CD4-positive, alpha-beta T cell treated with Interleukin-10 for 1 hour (primary cell): ENCODE data around the gene ELOVL6.

ENCODE experiments used
- DNase-seq: peaks from one replicate; pipeline ENCODE4 v3.0.0-alpha.2; 2020

ELOVL6 gene

GRCh38 chr4:110020139-110020538 lies 178.3 kb downstream of the ELOVL6 start:
- DNase-seq = no peak

- no peak for DNase-seq
Measured at GRCh38 chr4:110019153-110019552, 179.3 kb downstream of the ELOVL6 start.

- no peak for DNase-seq
Measured at GRCh38 chr4:110014233-110014632, 184.2 kb downstream of the ELOVL6 start.

- DNase-seq = no peak
Measured at GRCh38 chr4:110012917-110013316, 185.5 kb downstream of the ELOVL6 start.

GRCh38 chr4:110010797-110011196 lies 187.6 kb downstream of the ELOVL6 start:
- DNase-seq = no peak

- no peak for DNase-seq
Measured at GRCh38 chr4:110009550-110009949, 188.9 kb downstream of the ELOVL6 start.

- DNase-seq = no peak
Measured at GRCh38 chr4:110008540-110008939, 189.9 kb downstream of the ELOVL6 start.

GRCh38 chr4:110007217-110007616 lies 191.2 kb downstream of the ELOVL6 start:
- no peak for DNase-seq

- DNase-seq = peak; percentile 71
Measured at GRCh38 chr4:110005461-110006056, 192.9 kb downstream of the ELOVL6 start.

GRCh38 chr4:110004556-110004955 lies 193.9 kb downstream of the ELOVL6 start:
- no peak for DNase-seq

GRCh38 chr4:110003401-110004187 lies 194.8 kb downstream of the ELOVL6 start:
- DNase-seq = no peak

GRCh38 chr4:110002326-110002725 lies 196.1 kb downstream of the ELOVL6 start:
- no peak for DNase-seq

- DNase-seq = no peak
Measured at GRCh38 chr4:109999585-109999912, 198.9 kb downstream of the ELOVL6 start.

- DNase-seq = peak; percentile 78
Measured at GRCh38 chr4:109998867-109999584, 199.4 kb downstream of the ELOVL6 start.

- no peak for DNase-seq
Measured at GRCh38 chr4:109996526-109996925, 201.9 kb downstream of the ELOVL6 start.
